ENCODE measurements around the gene PATJ. TPM values are rescaled to one million over a fixed set of nuclear protein-coding genes. Genes with fewer than 3 reads are reported as not detected.

The PATJ gene
- total RNA-seq, 1 experiment from 2014 or later: 57.9 TPM

- no peaks in the 10 kb centered on the region for H3K9me3 Mint-ChIP-seq
- ChIA-PET CTCF (no interaction called here), POLR2A (no interaction called here)
- no peaks in the 10 kb centered on the region for H3K36me3 Mint-ChIP-seq
- peak within 1 kb of the TSS; percentile 90 for H3K4me3 Mint-ChIP-seq
- peak; percentile 94 for ATAC-seq
- H3K27me3 Mint-ChIP-seq (ENCODE audit: low read depth): no peaks in the 10 kb centered on the region
- peak; percentile 87 for DNase-seq (ENCODE audit: low spot score)
- H3K27ac Mint-ChIP-seq: peak within 1 kb of the TSS; percentile 95
- peaks cover 20% of the 10 kb centered on the region for H3K4me1 Mint-ChIP-seq
- TF ChIP-seq JUN (CRISPR knock-in tag; IDR thresholded peaks at IDR 0.05) (no peak), FOXP1 (CRISPR knock-in tag; IDR thresholded peaks at IDR 0.05; ENCODE audit: borderline replicate concordance) (peak; percentile 31; the same call in 1 of the 2 replicates), USF1 (CRISPR knock-in tag; IDR thresholded peaks at IDR 0.05) (peak; percentile 50; the same call in 1 of the 2 replicates), HMGA2 (CRISPR knock-in tag; IDR thresholded peaks at IDR 0.05) (0 out of 2 replicates have a peak, but pooled peaks have one; percentile 13), E2F4 (CRISPR knock-in tag; IDR thresholded peaks at IDR 0.05; ENCODE audit: borderline replicate concordance, low read depth) (0 out of 2 replicates have a peak, but pooled peaks have one; percentile 53), PRRX2 (CRISPR knock-in tag; IDR thresholded peaks at IDR 0.05) (no peak), PRDM15 (CRISPR knock-in tag; IDR thresholded peaks at IDR 0.05) (no peak), ZNF232 (CRISPR knock-in tag; IDR thresholded peaks at IDR 0.05) (peak; percentile 88; the same call in 1 of the 2 replicates), NFYB (CRISPR knock-in tag; conservative IDR thresholded peaks at IDR 0.05; ENCODE audit: low read depth) (no peak), FOXK1 (CRISPR knock-in tag; IDR thresholded peaks at IDR 0.05) (peak; percentile 90), MAX (CRISPR knock-in tag; IDR thresholded peaks at IDR 0.05) (peak; percentile 91), CREM (CRISPR knock-in tag; IDR thresholded peaks at IDR 0.05) (peak; percentile 68; the same call in 1 of the 2 replicates), NR2C2 (CRISPR knock-in tag; IDR thresholded peaks at IDR 0.05) (no peak), ZNF138 (CRISPR knock-in tag; conservative IDR thresholded peaks at IDR 0.05) (peak; percentile 67; the same call in 1 of the 2 replicates), ZNF512 (CRISPR knock-in tag; IDR thresholded peaks at IDR 0.05; ENCODE audit: borderline replicate concordance) (no peak), ATF3 (CRISPR knock-in tag; conservative IDR thresholded peaks at IDR 0.05) (no peak), NR3C1 (CRISPR knock-in tag; conservative IDR thresholded peaks at IDR 0.05; ENCODE audit: low read depth) (no peak), ZNF219 (CRISPR knock-in tag; IDR thresholded peaks at IDR 0.05; ENCODE audit: borderline replicate concordance) (peak; percentile 57; the same call in 1 of the 2 replicates), FOXP4 (CRISPR knock-in tag; IDR thresholded peaks at IDR 0.05) (peak; percentile 88), NFATC4 (CRISPR knock-in tag; IDR thresholded peaks at IDR 0.05) (no peak), MLX (CRISPR knock-in tag; IDR thresholded peaks at IDR 0.05) (no peak), SP1 (CRISPR knock-in tag; conservative IDR thresholded peaks at IDR 0.05) (peak; percentile 80)
Observed at GRCh38 chr1:61724813-61725694, 17.2 kb upstream of the PATJ start, which contains the start of gene TM2D1. TM2D1 (minus strand) TSS chr1:61725141; CDS start chr1:61725120, 21 bp downstream.

Measured in WTC11 (cell line).